ENCODE results near the gene BANF2.

The BANF2 gene

DNA sequence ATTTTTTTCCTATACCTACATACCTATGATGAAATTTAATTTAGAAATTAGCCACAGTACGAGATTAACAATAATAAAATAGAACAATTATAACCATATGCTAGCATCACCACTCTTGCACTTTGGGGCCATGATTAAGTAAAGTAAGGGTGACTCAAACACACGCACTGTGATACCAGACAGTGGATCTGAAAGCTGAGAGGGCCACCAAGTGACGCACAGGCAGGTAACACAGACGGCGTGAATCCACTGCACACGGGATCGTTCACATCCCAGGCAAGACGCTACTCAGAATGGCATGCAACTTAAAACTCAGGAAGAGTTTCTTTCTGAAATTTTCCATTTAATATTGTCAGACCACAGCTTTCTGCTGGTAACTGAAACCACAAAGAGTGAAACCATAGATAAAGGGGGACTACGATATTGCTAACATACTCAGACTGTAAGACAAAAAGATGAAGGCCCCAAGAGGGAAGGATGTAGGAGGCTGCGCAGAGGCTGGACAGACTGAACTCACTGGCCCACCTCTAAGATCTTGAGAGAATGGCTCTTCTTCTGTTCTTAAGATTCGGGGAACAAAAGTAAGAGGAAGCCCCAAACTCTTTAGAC lies 35.6 kb upstream of the BANF2 start:
- no peak for DNase-seq

DNA sequence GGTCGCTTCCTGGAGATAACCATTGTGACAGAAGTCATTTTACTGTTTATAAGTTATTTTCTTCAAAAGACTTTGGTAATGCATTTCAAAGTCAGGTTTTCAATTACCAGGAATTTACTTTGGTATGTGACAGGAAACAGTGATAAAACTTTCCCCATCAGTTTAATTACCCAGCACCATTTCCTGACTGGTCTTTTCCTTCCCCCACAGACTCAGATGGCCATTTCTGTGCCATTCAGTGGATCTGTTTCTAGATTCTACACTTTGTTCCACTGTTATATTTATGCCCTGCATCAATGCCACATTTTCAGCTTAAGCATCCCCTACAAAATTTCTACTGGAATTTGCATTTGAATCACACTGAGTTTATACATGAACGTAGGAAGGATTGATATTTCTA lies 34.0 kb upstream of the BANF2 start:
- DNase-seq, result no peak

DNA sequence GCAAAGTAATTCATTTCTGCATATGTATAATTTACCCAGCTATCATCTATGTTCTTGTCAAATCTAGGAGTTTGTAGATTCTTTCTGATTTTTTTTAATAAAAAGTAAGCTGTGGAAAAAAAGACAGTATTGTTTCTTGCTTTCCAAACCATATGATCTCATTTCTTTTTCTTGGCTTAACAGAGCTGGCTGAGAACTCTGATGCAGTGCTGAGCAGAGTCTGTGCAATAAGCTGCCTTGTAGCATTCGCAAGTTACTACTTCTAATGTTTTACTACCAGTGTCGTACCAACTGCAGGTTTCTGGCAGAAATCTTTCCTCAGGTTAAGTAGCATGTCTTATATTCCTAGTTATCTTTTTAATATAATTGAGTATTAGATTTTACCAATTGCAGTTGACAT lies 33.3 kb upstream of the BANF2 start:
- no peak for DNase-seq

DNA sequence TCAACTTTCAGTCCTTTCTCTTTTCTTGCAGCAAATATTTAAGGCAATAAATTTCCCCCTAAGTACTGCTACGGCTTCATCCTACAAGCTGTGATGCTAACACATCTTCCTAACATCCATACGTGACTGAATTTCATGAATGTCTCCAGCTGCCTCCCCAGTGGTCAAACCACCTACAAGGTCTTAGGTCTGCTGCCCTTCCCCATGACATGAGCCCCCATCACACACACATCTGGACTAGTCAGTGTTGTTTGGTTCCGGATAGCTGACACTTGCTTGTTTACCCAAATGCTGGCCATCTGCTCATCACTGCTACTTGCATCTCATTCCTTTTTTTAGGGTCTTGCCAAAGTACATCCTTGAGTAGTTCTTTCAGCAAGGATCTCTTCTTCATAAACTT lies 32.3 kb upstream of the BANF2 start:
- DNase-seq, result no peak

DNA sequence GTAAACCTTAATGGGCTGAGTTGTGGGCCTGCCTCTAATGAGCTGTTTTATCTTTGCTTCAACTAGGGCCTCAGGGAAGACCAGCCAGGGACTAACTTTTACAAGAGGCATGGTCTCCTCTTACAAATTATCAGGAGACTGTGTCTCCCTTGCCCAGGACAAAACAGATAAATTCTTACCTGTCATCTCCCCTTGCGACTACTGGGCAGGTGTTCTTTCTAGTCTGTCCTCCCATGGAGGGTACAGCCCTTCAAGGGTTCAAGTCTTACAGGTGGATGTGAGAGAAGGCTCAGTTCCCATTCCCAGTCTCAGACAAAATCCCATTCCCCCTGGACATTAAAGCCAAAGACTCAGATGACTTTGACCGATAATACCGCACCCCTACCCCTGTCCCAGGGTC lies 31.3 kb upstream of the BANF2 start:
- no peak for DNase-seq

DNA sequence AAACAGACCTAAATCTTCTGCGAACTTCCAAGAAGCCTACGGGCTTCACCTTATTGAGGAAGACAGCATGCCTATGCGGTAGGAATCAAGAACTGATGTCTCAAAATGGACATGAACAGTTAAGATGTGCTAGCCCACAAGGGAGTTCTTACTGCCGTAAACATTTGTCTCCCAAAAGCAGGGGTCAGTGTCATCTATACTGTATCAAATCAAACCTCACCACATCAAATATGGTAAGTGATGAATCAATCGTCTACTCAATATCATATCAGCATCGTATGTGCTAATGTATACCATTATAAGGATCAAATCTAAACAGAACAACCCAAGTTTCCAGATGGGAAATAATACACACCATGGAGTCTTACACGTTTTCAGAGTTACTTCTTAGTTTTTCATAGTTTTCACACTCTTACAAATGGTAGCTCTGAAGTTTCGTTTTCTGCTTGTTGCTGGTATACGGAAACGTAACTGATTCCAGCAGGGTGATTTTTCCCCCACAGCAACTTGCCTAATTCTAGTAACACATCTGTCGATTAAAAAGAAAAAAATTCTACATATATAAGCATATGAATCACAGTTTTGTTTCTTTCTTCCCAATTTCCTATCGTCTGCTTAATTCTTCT lies 30.3 kb upstream of the BANF2 start:
- no peak for DNase-seq

DNA sequence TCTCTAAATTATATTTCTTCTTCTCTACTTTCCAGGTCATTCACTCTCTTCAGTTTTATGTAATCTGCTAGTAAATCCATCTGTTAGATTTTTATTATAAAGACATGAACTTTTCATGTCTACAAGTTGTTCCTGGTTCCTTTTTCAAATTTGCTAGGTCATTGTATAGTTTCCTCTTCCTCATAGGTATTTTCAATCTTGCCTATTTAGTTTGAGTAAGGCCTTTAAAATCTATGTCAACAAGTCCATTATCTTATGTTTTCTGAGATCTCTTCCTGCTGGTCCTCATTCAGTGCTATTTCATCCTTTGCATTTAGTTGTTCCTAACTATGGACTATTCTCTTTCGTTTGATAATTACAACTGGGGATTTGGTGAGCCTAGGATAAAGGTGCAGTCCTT lies 28.8 kb upstream of the BANF2 start:
- no peak for DNase-seq

DNA sequence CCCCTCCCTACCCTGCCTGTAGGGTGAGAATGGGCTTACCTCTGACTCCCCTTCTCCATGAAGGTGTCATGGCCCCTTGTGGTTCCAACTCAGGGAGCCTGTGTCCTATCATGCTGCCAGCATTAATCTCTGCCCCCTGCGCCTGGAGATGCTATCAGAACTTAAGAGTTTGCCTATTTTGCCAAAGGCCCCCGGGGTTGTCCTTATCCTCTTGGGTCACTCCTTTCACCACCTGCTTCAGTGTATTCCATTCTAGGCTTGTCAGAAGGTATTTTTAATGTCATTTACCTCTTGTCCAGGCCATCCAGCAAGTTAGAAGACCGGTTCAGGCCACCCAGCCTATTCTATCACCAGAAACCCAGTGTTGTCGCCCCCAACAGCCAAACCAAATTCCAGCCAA lies 28.2 kb upstream of the BANF2 start:
- no peak for DNase-seq

DNA sequence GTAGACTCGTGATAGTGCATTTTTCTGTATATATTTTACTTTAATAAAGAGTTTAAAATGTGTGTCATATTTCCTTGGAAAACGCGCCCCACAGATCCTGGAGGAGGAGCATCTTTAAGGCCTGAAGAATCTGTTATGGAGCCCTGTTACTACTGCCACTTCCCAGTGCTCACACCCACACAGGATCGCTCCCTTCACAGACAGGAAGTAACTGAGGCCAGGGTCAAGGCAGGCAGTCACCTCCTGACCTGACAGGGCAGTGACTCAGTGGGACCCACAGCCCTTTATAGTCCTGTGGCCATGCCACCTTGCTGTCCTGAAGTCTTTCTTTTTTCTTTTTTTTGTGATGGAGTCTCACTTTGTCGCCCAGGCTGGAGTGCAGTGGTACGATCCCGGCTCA lies 26.7 kb upstream of the BANF2 start:
- DNase-seq, result no peak

DNA sequence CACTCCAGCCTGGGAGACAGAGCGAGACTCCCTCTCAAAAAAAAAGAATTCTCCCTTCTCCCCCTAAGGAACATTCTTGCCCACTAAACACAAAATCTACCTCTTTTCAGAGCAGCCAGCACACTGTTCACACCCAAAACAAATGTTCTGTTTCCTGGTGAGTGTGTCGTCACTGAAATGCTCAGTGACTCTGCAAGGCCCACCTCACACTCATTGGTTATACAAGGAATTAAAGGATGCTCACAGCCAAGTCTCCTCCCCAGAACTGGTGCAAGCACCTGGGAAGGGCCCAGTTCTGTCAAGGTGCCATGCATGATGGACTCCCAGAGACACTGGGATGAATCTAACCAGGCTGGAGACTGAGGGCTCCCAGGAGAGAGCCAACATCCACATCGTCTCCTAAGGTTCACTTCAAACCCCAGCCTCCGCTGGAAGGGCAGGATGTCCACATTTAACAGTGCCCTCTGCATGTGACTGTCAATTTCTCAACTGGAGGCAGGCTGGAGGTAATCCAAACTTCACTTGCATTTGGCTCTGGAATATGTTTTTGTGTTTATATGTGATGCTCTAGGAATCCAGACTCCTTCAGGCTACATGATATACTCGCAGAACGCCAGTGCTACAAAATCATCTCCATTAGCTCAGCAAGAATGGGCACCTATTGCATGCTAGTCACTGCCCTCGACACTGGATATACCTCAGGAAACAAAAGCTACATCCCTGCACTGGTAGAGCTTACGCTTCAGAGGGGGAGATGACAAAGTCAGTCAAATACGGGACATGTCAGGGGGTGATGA lies 24.8 kb upstream of the BANF2 start:
- DNase-seq, result no peak

DNA sequence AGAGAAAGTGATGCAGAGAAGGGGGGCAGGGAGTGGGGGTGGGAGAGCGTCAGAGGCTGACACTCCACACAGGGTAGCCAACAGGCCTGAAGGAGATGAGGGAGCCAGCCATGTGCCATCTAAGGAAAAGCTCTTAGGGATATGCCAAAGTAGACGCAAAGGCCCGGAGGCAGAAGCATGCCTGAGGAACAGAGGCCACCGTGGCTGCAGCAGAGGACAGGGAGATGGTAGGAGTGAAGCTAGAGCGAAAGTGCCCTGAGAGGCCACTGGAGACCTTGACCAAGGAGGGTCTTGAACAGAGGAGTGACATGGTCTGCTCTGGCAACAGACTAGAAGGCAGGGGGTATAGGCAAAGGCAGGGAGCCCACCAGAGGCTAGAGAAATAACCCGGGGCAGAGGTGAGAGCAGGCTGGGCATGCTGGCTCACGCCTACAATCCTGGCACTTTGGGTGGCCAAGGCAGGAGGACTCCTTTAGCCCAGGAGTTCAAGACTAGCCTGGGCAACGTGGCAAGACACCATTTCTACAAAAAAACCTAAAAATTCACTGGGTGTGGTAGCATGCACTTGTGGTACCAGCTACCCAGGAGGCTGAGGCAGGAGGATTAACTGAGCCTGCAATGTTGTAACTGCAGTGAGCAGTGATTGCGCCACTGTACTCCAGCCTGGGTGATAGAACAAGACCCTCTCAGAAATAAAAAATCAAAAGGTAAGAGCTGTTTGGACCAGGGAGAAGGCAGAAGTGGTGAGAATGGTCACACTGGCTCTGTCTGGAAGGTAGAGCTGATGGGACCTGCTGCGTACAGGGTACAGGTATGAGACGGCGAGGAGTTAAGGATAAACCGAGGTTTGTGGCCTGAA lies 24.0 kb upstream of the BANF2 start:
- no peak for DNase-seq

DNA sequence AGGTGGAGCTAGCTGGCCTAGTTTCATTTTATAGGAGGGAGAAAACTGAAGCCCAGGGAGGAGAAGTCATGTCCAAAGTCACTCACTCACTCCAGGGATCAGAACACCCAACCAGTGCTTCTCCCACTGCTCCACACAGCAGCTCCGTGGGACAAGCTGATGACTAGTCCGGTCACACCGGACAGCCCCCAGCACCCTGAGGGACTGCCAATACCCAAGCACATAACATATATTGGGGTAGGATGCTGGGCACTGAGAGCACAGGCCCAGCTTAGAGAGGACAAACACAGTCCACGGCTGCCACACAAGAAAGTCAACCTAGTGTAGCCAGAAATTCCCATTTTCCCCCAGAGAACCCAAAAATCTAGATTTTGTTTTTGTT lies 23.4 kb upstream of the BANF2 start:
- no peak for DNase-seq

DNA sequence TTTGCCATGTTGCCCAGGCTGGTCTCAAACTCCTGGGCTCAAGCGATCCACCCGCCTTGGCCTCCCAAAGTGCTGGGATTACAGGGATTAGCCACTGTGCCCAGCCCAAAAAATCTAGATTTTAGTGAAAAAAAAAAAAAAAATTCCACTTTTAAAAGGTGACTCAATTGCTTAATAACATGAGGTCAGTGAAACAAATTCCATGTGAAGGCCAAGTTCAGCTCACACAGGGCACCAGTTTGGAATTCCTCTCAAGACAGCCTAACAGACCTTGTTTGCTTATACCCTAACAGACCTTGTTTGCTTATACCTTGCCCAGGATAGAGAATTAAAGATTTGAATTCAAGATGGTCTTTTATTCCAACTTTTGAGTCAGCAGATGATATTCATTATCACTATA lies 22.8 kb upstream of the BANF2 start:
- DNase-seq, result no peak

DNA sequence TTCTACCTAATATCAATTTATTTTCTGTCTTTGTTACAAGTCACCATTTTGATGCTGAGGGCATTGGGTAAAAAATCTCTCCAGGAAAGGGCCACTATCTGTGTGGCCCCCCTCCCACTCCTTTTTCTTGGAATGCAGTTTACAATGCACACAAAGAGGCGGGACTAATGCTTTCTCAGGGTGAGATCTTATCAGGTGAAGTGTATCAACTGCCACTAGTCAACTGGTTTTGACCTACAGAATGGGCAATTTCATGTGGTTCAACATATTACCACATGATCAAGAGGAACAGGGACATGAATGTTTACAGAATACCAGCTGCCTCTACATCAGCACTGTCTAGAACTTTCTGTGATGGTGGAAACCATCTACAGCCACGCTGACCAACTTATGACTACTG lies 21.5 kb upstream of the BANF2 start:
- DNase-seq, result no peak

DNA sequence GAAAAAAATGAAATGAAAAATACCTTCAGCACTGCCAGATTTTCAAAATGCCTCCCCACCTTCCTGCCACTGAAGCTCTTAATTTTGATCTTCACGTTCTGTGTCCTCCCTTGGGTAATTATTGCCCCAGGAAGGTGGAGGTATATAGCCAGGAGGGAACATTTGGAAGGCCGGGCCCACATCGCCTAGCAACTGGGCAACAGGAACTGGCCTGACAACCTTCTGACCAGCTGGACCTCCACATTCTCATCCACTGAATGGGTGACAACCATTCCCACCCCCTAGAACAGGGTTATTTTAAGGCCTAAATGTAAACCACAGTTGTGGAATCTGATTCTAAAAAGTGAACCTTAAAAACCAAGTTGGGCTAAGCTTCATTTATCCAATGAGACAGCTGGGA lies 20.9 kb upstream of the BANF2 start:
- DNase-seq, result no peak

DNA sequence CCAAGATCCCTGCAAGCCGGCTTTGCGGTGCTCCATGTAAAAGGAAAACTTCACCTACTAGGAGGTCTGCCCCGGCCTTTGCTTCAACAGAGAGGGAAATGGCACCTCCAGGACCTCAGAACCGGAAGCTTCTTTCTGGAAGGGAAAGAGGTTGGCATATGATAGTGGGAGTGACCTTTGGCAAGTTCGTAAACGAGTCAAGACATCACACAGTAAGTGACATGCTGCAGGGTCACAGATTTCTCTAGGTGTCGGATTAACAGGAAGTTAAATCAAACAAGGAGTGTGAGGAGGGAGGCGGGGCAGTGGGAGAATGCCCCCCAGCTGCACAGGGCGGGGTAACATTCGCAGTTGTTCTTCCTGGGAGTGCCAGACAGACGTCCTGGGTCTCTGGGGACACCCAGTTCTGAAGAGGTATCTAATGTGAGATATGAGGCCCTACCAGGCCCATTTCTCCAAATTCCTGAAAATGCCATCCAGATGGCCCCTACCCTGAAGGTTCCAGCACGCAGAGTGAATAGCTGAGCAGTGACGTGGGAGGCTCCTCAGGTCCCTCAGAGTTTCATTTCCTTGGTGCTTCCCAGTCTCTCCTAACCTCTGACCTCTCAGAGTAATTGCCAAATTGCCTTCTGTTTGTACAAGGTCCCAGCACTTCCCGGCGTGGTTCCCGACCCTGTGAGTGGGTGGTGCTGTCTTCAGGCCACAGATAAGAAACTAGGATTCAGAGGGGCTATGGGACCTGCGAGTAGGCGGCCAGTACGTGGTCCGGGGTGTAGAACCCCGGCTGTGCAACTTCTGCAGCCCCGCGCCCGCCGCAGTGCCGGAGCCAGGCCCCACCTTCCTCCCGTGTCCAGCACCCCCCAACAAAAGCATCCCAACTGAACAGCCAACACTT lies 19.6 kb upstream of the BANF2 start:
- no peak for DNase-seq

DNA sequence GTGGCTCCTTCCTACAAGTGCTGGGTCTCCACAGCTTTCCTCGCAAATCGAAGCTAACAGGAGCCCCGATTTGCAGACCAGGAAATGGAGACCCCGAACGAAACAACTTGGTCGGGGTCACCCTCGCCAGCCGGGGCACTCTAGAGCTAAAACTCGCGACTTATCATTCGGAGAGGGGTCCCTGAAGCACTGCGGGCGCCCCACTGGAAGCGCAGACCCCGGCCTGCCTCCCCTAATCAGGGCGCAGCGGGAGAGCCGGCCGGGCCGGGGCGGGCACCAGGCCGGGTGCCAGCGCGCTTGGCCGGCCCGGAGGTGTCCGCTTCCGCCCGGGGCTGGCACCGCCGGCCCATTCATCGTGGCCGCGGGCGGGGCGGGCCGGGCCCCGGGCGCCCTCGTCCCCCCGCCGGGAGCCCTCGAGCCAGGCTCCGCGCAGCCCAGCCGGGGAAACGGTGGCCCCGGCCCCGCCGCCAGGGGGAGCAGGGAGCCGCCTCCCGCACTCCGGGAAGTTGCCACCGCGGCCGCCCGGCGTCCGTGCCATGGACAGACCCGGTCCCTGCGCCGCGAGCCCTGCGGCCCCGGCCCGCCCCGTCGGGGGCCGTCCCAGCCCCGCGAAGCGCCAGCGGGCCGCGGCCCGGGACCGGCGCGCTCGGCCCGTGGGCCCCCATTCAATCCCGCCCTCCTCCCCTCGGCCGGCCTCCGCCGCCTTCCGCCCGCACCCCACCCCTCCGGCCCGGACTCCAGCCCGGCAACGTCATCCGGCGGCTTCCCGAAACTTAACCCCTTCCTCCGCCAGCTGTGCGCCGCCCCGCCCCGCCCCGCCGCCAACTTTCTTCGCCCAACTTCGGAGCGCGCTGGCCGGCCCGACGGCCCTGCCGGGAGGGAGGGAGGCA lies 18.7 kb upstream of the BANF2 start:
- peak; percentile 66 for DNase-seq

DNA sequence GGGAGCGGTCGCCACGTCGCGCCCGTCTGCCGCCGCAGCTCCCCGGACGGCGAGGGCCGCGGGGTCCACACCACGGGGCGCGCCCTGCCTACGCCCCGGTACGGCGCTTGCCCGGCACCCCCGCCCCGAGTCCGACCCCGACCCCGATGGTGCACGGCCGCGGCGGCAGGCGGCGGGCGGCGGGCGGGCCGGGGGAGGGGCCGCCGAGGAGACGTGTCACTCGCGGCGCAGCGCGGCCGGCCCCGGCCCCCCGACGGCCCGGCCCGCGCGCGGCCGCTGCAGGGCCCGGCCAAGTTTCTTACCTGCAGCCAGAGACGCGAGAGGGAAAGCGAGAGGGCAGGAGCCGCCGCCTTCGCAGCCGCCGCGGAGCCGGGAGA lies 18.1 kb upstream of the BANF2 start:
- DNase-seq, result no peak

DNA sequence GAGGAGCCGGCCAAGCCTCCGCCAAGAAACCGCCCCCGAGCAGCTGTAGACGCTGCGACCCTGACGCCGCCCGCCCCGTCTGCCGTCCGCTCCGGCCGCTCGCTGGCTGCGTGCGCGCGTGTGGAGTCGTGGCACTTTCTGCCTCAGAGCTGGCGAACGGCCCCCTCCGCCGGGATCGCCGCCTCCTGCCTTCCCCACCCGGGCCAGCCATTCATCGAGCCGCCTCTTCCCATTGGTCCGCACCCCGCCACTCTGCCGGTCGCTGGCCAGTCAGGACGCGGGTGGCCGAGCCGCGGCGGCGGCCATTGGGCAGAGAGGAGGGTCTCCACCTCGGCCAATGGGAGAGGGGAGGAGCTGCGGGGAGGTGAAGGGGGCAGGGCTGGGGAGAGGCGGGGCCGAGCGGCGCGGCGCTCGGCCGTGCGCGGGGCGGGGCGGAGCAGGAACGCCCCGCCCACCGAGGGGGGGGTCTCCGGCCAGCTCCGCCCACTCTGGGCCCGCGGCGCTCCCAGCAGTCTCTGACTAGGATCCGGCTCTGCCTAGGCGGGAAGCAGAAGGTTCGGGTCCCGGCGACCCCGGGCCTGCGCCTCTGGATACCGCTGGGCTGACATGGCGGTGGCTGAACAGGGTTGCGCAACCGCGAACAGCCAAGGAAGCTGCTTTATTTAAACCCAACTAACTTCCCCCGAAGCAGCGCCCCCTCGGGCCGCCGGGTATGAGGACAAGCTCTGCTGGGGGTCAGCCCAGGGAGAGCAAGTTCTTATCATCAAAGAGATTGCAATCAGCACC lies 17.5 kb upstream of the BANF2 start, which contains the start of gene RRBP1:
RRBP1 (minus strand) TSS at position 140 of the 786 bp plus-strand sequence. CDS start 21,735 bp downstream, outside the sequence.
- peak; percentile 98 for DNase-seq

DNA sequence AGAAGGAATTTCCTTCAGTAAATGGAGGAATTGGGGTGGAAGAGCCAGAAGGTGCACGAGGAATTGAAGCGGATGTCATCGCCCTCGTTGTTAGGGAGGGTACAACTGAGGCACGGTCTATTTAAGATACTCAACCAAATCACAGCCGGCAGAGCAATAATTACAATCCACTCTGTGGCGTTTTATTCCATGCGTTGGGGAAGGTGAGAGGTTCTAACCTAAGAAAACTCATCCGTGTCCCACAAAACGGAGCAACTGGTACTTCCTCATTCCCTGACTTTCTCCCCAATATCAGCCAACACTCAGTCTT lies 16.9 kb upstream of the BANF2 start:
- DNase-seq, result no peak
